Astrocyte (in vitro differentiated cells and primary cell): Measurements from ENCODE around the gene COPB1.

ENCODE experiments used
- CTCF ChIP-seq: IDR thresholded peaks from 2 replicates; pipeline ENCODE4 v1.5.1; 2011; ENCODE audit warnings: low read depth, mild to moderate bottlenecking, inconsistent platforms, low read length, moderate library complexity; ENCODE audit not compliant: insufficient read depth
- EZH2 ChIP-seq: IDR thresholded peaks from 2 replicates; pipeline ENCODE4 v1.6.1; 2012; ENCODE audit warnings: mild to moderate bottlenecking, low read length, inconsistent platforms; ENCODE audit not compliant: insufficient read depth

DNA sequence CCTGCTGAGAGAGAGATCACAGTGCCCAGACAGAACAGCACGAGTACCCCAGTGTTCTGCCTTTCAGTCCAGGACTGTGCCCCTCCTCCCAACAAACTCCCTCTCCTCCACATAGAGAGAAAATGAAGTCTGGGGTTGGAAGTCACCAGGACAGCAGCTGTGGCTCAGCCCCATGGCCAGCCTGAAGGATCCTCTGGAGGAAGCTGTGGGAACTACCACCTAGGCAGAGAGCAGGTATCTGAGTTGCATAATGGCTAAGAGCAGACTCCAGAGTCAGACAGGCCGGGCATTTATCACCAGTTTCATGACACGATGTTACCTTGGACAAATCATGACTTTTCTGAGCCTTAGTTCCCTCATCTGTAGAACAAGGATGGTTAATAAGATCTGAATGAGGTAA, 79.4 kb downstream of the COPB1 start:
- TF ChIP-seq CTCF, result no peak
- TF ChIP-seq EZH2, result no peak
